ENCODE data around the gene MBP. TPM values are rescaled to one million over a fixed set of nuclear protein-coding genes. Genes with fewer than 3 reads are reported as not detected.

The MBP gene
- total RNA-seq, 1 experiment from 2014 or later = 88.8 TPM

DNA sequence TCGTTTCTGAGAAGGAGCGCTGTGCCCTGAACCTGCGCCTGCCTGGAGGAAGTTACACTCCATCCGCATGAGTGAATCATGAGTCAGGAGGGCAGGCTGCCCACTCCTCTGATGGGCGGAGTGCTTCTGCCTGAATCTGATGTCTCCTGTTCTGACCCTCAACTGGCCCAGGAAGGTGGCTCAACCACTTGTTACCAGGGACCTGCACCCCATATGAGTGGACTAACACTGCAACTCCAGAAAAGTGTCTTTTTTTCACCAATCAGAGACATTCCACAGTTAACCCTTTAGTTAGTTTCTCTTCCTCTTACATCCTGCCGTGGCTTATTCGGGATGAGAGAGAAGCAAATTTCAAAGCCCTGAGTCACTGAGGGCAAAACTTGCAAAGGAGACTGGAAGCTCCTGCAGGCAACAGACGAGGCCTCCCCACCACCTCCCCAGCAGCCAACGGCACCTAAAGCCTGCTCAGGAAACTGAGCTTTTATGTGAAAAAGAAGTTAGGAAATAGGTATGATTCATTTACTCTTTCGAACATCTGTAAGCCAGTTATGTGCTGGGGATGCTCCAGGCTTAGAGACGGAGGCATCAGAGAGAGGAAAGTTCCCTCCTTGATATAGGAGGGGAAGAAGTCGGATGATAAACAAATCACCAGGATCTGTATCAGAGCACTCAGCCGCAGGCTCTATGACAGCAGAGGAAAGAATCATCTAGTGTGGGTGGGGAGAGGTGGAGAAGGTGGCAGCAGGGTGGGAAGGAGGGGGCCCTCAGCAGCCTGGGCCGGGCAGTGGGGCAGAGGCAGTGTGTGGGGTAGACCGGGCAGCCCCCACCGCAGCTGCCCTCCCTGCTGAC, 30.9 kb downstream of the MBP start:
- DNase-seq (ENCODE audit: low read depth, low spot score) (peak; percentile 99), ATAC-seq (peak; percentile 91)
- CTCF ChIA-PET = no interaction called here
- intact Hi-C loops (cut with micrococcal nuclease; ENCODE audit: unreplicated experiment) = no loop called here
- Histone ChIP-seq H3K4me3 (ENCODE audit: low read depth in 2 of 2, low read length in 2 of 2) (peak overlapping the region; percentile 2 to 6; a peak in 2 of 4 replicates), H3K4me1 (ENCODE audit: control insufficient read depth, insufficient read depth, low read length) (peaks cover 91% of the 10 kb centered on the region), H3K36me3 (ENCODE audit: control insufficient read depth, insufficient read depth, low read length) (no peaks in the 10 kb centered on the region; the same call in 1 of the 2 replicates), H3K27ac (ENCODE audit: low read length) (peak overlapping the region; percentile 95), H3K27me3 (ENCODE audit: control insufficient read depth, insufficient read depth, low read length) (no peaks in the 10 kb centered on the region), H3K9me3 (ENCODE audit: control insufficient read depth, insufficient read depth, low read depth, low read length) (no peaks in the 10 kb centered on the region)
- TF ChIP-seq SIN3A (IDR thresholded peaks at IDR 0.05; ENCODE audit: borderline replicate concordance, insufficient read depth, low read depth, low read length) (no peak), TCF7L2 (IDR thresholded peaks at IDR 0.05; ENCODE audit: low read depth, low read length) (peak; percentile 47; the same call in 1 of the 2 replicates), POLR2AphosphoS5 (IDR thresholded peaks at IDR 0.05; ENCODE audit: low read depth, low read length) (peak; percentile 14)
- TF ChIP-seq, protein P1, sequence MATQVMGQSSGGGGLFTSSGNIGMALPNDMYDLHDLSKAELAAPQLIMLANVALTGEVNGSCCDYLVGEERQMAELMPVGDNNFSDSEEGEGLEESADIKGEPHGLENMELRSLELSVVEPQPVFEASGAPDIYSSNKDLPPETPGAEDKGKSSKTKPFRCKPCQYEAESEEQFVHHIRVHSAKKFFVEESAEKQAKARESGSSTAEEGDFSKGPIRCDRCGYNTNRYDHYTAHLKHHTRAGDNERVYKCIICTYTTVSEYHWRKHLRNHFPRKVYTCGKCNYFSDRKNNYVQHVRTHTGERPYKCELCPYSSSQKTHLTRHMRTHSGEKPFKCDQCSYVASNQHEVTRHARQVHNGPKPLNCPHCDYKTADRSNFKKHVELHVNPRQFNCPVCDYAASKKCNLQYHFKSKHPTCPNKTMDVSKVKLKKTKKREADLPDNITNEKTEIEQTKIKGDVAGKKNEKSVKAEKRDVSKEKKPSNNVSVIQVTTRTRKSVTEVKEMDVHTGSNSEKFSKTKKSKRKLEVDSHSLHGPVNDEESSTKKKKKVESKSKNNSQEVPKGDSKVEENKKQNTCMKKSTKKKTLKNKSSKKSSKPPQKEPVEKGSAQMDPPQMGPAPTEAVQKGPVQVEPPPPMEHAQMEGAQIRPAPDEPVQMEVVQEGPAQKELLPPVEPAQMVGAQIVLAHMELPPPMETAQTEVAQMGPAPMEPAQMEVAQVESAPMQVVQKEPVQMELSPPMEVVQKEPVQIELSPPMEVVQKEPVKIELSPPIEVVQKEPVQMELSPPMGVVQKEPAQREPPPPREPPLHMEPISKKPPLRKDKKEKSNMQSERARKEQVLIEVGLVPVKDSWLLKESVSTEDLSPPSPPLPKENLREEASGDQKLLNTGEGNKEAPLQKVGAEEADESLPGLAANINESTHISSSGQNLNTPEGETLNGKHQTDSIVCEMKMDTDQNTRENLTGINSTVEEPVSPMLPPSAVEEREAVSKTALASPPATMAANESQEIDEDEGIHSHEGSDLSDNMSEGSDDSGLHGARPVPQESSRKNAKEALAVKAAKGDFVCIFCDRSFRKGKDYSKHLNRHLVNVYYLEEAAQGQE (IDR thresholded peaks at IDR 0.05; ENCODE audit: insufficient read depth in 1 of 2, low read depth in 2 of 2, low read length in 1 of 2) = no peak
- TF ChIP-seq, protein P2, sequence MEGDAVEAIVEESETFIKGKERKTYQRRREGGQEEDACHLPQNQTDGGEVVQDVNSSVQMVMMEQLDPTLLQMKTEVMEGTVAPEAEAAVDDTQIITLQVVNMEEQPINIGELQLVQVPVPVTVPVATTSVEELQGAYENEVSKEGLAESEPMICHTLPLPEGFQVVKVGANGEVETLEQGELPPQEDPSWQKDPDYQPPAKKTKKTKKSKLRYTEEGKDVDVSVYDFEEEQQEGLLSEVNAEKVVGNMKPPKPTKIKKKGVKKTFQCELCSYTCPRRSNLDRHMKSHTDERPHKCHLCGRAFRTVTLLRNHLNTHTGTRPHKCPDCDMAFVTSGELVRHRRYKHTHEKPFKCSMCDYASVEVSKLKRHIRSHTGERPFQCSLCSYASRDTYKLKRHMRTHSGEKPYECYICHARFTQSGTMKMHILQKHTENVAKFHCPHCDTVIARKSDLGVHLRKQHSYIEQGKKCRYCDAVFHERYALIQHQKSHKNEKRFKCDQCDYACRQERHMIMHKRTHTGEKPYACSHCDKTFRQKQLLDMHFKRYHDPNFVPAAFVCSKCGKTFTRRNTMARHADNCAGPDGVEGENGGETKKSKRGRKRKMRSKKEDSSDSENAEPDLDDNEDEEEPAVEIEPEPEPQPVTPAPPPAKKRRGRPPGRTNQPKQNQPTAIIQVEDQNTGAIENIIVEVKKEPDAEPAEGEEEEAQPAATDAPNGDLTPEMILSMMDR (IDR thresholded peaks at IDR 0.05) = no peak
- no TSS peak for BruUV-seq (replicated peaks)
- POLR2A ChIA-PET = interaction anchor here (0.7 to 1.2 kb wide), 2 partner anchors 19 to 29 kb away, joined by 5 to 13 read pairs; no protein-coding TSS in a partner anchor
- in situ Hi-C loops (cut with HindIII; ENCODE audit: low pct_unique_long_range_greater_than_20kb, low sequenced_read_pairs) = no loop called here

DNA sequence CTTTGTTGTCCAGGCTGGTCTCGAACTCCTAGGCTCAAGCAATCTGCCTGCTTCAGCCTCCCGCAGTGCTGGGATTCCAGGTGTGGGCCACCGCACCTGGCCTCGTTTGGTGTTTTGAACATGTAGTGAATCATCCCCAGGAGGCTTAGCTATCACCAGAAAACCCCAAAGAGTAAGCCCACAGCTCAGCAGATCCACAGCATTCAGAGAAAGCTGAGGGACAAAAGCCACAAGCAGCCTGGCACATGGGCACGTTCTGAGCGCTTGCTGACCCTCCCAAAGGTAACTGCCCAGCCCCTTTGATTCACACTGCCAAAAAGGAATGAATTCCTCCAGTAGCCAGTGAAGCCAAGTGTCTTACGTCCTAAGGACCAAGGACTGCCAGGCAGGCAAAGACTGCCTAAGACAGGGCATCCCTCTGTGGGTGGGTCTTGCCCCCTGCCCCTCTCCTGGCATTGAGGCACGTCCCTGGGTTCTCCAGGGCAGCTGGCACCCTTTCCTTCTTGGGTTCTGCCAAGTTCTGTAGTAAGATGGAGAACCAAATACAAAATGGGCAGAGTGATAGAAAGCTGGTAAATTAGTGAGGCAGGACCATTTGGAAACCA, 31.7 kb downstream of the MBP start:
- BruUV-seq (replicated peaks) = no TSS peak
- DNase-seq (ENCODE audit: low read depth, low spot score) = no peak
- ChIA-PET POLR2A (interaction anchor here (1.2 kb wide), 1 partner anchor 29 kb away, joined by 13 read pairs; no protein-coding TSS in a partner anchor), CTCF (no interaction called here)
- TF ChIP-seq TCF7L2 (IDR thresholded peaks at IDR 0.05; ENCODE audit: low read depth, low read length) = no peak
- no peak for TF ChIP-seq POLR2AphosphoS5 (IDR thresholded peaks at IDR 0.05; ENCODE audit: low read depth, low read length)
- no peak for TF ChIP-seq SIN3A (IDR thresholded peaks at IDR 0.05; ENCODE audit: borderline replicate concordance, insufficient read depth, low read depth, low read length)
- TF ChIP-seq, protein P2 (IDR thresholded peaks at IDR 0.05) = no peak
- Histone ChIP-seq H3K4me3 (ENCODE audit: low read depth in 2 of 2, low read length in 2 of 2) (peak overlapping the region in 1 of 2 experiments; percentile 6; a peak in 1 of 4 replicates), H3K27ac (ENCODE audit: low read length) (peak overlapping the region; percentile 95), H3K36me3 (ENCODE audit: control insufficient read depth, insufficient read depth, low read length) (no peaks in the 10 kb centered on the region; the same call in 1 of the 2 replicates), H3K27me3 (ENCODE audit: control insufficient read depth, insufficient read depth, low read length) (no peaks in the 10 kb centered on the region), H3K9me3 (ENCODE audit: control insufficient read depth, insufficient read depth, low read depth, low read length) (no peaks in the 10 kb centered on the region), H3K4me1 (ENCODE audit: control insufficient read depth, insufficient read depth, low read length) (peaks cover 89% of the 10 kb centered on the region)
- no peak for ATAC-seq
- in situ Hi-C loops (cut with HindIII; ENCODE audit: low pct_unique_long_range_greater_than_20kb, low sequenced_read_pairs) (no loop called here), intact Hi-C loops (cut with micrococcal nuclease; ENCODE audit: unreplicated experiment) (no loop called here)
